HepG2 (cell line): ENCODE data around the gene BATF. TPM values are rescaled to one million over a fixed set of nuclear protein-coding genes. Genes with fewer than 3 reads are reported as not detected.

Experiments
- ATAC-seq: fragments of 200-7000 bp; cut with Tn5 transposase; 3 replicates; pipeline ENCODE4 v1.9.1; 2020; ENCODE audit warnings: mild to moderate bottlenecking, moderate library complexity
- BruUV-seq: library from RNA; stranded (reverse); fragments of 400-500 nt; replicated peaks from 2 replicates; lab custom pipeline; 2021; lab: Mats Ljungman, UMichigan
- CTCF ChIA-PET: fragments of 300-600 bp; formaldehyde crosslinking; extraction: SDS; loops from one replicate; lab custom pipeline; 2021; ENCODE audit warnings: low total read pairs, inconsistent platforms, low intra/inter-chr PET ratio; lab: Yijun Ruan, JAX
- POLR2A ChIA-PET: fragments of 350-600 bp; sonication (Branson Sonifier 250); formaldehyde crosslinking; loops from one replicate; lab custom pipeline; 2020; ENCODE audit warnings: antibody characterized with exemption, inconsistent platforms; lab: Yijun Ruan, JAX
- DNase-seq: peaks from one replicate; pipeline ENCODE4 v3.0.0-alpha.2; 2015; ENCODE audit warnings: low spot score
- FAIRE-seq: peaks from 3 replicates; lab custom pipeline; 2011; peaks lifted over from hg19 to GRCh38; lab: Jason Lieb, UNC
- H2AFZ ChIP-seq: one replicate; pipeline ENCODE4 v1.6.1; 2011; ENCODE audit warnings: low read length, inconsistent platforms
- H3K27ac ChIP-seq: fragments of 300-600 bp; 3 replicates; pipeline ENCODE4 v1.8.0; 2011; ENCODE audit warnings: mixed run types, mild to moderate bottlenecking, mixed read lengths, low read length, inconsistent platforms; ENCODE audit not compliant: insufficient read depth; ENCODE audit errors: extremely low read length
- H3K27me3 ChIP-seq, 2 experiments: fragments of 200-600 bp in 1 of 2; 2 replicates in 1 of 2; 3 replicates in 1 of 2; pipeline versions ENCODE4 v1.6.0 to v1.8.0; 2011; ENCODE audit warnings: low read length in 2 of 2, mild to moderate bottlenecking in 2 of 2, moderate library complexity in 2 of 2, inconsistent platforms in 1 of 2; ENCODE audit not compliant: insufficient read depth in 2 of 2, control insufficient read depth in 1 of 2
- H3K36me3 ChIP-seq, 2 experiments: fragments of 200-600 bp in 1 of 2; replicated peaks in 1 of 2; 2 replicates in 1 of 2; 3 replicates in 1 of 2; pipeline versions ENCODE4 v1.5.1 to v1.8.0; 2011; ENCODE audit warnings: low read length in 2 of 2, inconsistent platforms in 1 of 2; ENCODE audit not compliant: insufficient read depth in 2 of 2, control insufficient read depth in 1 of 2
- H3K4me1 ChIP-seq: 2 replicates; pipeline ENCODE4 v1.5.1; 2012; ENCODE audit warnings: low read length, inconsistent platforms; ENCODE audit not compliant: insufficient read depth
- H3K4me2 ChIP-seq: 2 replicates; pipeline ENCODE4 v1.6.0; 2011; ENCODE audit warnings: low read depth, low read length, inconsistent platforms
- H3K4me3 ChIP-seq, 3 experiments: fragments of 200-600 bp in 1 of 3; sonication (generic), shearing (Covaris generic) in 1 of 3; replicated peaks in 1 of 3; 2 replicates each; pipeline ENCODE4 v1.5.1; 2011 to 2016; ENCODE audit warnings: low read length in 3 of 3, inconsistent platforms in 2 of 3, low read depth in 2 of 3, mild to moderate bottlenecking in 2 of 3, control low read depth in 1 of 3, mixed read lengths in 1 of 3; ENCODE audit not compliant: insufficient read depth in 1 of 3
- H3K79me2 ChIP-seq: one replicate; pipeline ENCODE4 v1.6.1; 2011; ENCODE audit warnings: low read length, inconsistent platforms; ENCODE audit not compliant: insufficient read depth
- H3K9ac ChIP-seq: 2 replicates; pipeline ENCODE4 v1.6.0; 2011; ENCODE audit warnings: mild to moderate bottlenecking, low read depth, low read length, inconsistent platforms; ENCODE audit not compliant: insufficient read depth
- H3K9me3 ChIP-seq: 2 replicates; pipeline ENCODE4 v1.5.1; 2012; ENCODE audit warnings: mild to moderate bottlenecking, low read length
- H4K20me1 ChIP-seq: 2 replicates; pipeline ENCODE4 v1.6.0; 2011; ENCODE audit warnings: inconsistent platforms, mild to moderate bottlenecking, low read length, moderate library complexity; ENCODE audit not compliant: insufficient read depth
- CREM ChIP-seq, 2 experiments: sonication (generic) in 1 of 2; formaldehyde crosslinking in 1 of 2; IDR thresholded peaks; 2 replicates each; pipeline versions ENCODE4 v1.4.0 to v1.6.1; 2016 to 2020; ENCODE audit warnings: antibody characterized with exemption in 1 of 2, mild to moderate bottlenecking in 1 of 2, missing genetic modification reagents in 1 of 2
- HMGA1 ChIP-seq: sonication (generic); formaldehyde crosslinking; conservative IDR thresholded peaks from 2 replicates; pipeline ENCODE4 v1.4.0; 2020; ENCODE audit warnings: missing genetic modification reagents
- HNRNPUL1 ChIP-seq: fragments of 200-400 bp; formaldehyde crosslinking; IDR thresholded peaks from 2 replicates; pipeline ENCODE4 v1.6.1; 2017; ENCODE audit warnings: low read depth, mild to moderate bottlenecking, low read length, moderate library complexity
- SETDB1 ChIP-seq: sonication (generic); formaldehyde crosslinking; IDR thresholded peaks from 2 replicates; pipeline ENCODE4 v1.5.1; 2020; ENCODE audit warnings: missing genetic modification reagents, mild to moderate bottlenecking, borderline replicate concordance
- SRSF4 ChIP-seq: fragments of 200-400 bp; formaldehyde crosslinking; IDR thresholded peaks from one replicate; pipeline ENCODE4 v1.6.1; 2018; ENCODE audit warnings: mild to moderate bottlenecking, low read depth, low read length, moderate library complexity; ENCODE audit not compliant: poor library complexity, severe bottlenecking
- TIGD3 ChIP-seq: sonication (generic); formaldehyde crosslinking; IDR thresholded peaks from 2 replicates; pipeline ENCODE4 v1.5.1; 2020; ENCODE audit warnings: mild to moderate bottlenecking, missing genetic modification reagents, borderline replicate concordance
- UBTF ChIP-seq: sonication (generic); formaldehyde crosslinking; IDR thresholded peaks from 2 replicates; pipeline ENCODE4 v1.4.0; 2020; ENCODE audit warnings: mild to moderate bottlenecking, missing genetic modification reagents
- ZNF598 ChIP-seq: sonication (generic); formaldehyde crosslinking; IDR thresholded peaks from 2 replicates; pipeline ENCODE4 v1.5.1; 2020; ENCODE audit warnings: mild to moderate bottlenecking, missing genetic modification reagents, borderline replicate concordance
- WGBS: methylation state at CpG from one replicate; pipeline ENCODE4 v1.1.6; 2017; ENCODE audit warnings: low lambda C conversion rate; 5-methylcytosine and 5-hydroxymethylcytosine counted together
- in situ Hi-C: cut with HindIII; loops from 2 replicates; pipeline ENCODE4 v1.10.0; 2017; ENCODE audit warnings: low pct_unique_long_range_greater_than_20kb; ENCODE audit not compliant: extremely low pct_ligation_motif_present
- intact Hi-C: fragments of 100-400 bp; cut with micrococcal nuclease; formaldehyde crosslinking; loops from one replicate; pipeline ENCODE4 v1.10.0; 2022; ENCODE audit not compliant: unreplicated experiment
- polyA plus RNA-seq, 8 experiments: library from polyadenylated mRNA; depleted of rRNA in 3 of 8; stranded (reverse) in 7 of 8; unstranded in 1 of 8; fragments of >200 nt; fragmentation: Illumina TruSeq in 4 of 8; extraction: Trizol in 4 of 8; gene quantifications; 2 replicates each; pipeline versions ENCODE4 v1.2.1 to v1.2.3, GENCODE V29; 2011 to 2016; ENCODE audit warnings: low read depth in 4 of 8, missing spikeins in 1 of 8, mixed read lengths in 1 of 8; ENCODE audit not compliant: insufficient read depth in 1 of 8
- total RNA-seq, 5 experiments: library from RNA; depleted of rRNA; stranded (reverse); fragments of >200 nt; fragmentation: Illumina TruSeq; extraction: Trizol; gene quantifications; 2 replicates each; pipeline ENCODE4 v1.2.3, GENCODE V29; 2016; ENCODE audit warnings: low read depth in 1 of 5

Gene BATF
- total and polyA plus RNA-seq, 2 of the 13 experiments (the other 11 are each of a cell fraction or from before 2014, with no cell fraction given): 0.22 to 0.37 TPM

DNA sequence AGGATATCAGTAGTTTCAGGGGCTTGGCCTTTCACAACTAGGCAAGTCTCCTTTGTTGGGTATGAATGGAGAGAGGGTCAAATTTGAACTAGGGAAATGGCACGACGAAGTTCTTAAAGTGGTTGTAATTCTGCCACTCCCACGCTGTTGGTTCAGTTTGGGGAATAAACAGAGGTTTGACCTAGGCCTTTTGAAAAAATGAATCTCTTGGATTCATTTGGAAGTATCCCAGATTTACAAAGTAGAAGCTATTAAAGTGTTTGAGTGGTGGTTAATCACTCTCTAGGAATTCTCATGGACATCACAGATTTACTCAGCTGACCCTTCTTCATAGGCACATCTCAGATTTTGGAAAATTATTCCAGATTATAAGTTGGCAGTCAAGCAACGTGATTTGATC, 14.8 kb downstream of the BATF start:
- CTCF ChIA-PET: no interaction called here
- WGBS: 79% methylated on average over 4 of the region's 4 CpGs

More for the DNA sequence above, 14.8 kb downstream of the BATF start:
- ATAC-seq: no peak
- H4K20me1 ChIP-seq: no peaks in the 10 kb centered on the region
- no peaks in the 10 kb centered on the region for H3K27me3 ChIP-seq
- H3K36me3 ChIP-seq: no peaks in the 10 kb centered on the region
- DNase-seq: no peak
- no peaks in the 10 kb centered on the region for H3K9me3 ChIP-seq
- in situ Hi-C loops: no loop called here
- H3K27ac ChIP-seq: no peak overlapping the region
- POLR2A ChIA-PET: interaction anchor here (0.8 kb wide), 1 partner anchor 124 kb away, joined by 3 read pairs; the partner anchor contains the start of genes ERG28 and TTLL5
- no peak overlapping the region for H3K4me2 ChIP-seq
- no peak overlapping the region for H3K4me3 ChIP-seq
- BruUV-seq: no TSS peak
- H3K9ac ChIP-seq: no peak overlapping the region
- no peaks in the 10 kb centered on the region for H3K79me2 ChIP-seq
- TF ChIP-seq HMGA1 (CRISPR knock-in tag) (no peak), TIGD3 (CRISPR knock-in tag) (no peak), ZNF598 (CRISPR knock-in tag) (no peak), SRSF4 (no peak), UBTF (CRISPR knock-in tag) (no peak), HNRNPUL1 (no peak), SETDB1 (CRISPR knock-in tag) (no peak), CREM (IDR thresholded peaks at IDR 0.05) (no peak), CREM (CRISPR knock-in tag; IDR thresholded peaks at IDR 0.05) (no peak)
- intact Hi-C loops: no loop called here
- no peak overlapping the region for H2AFZ ChIP-seq
- peaks cover 63% of the 10 kb centered on the region for H3K4me1 ChIP-seq
- no peak for FAIRE-seq
